GM21786 (cell line): ENCODE measurements around the gene OSBPL3.
"Not testable (repeated sequence)": the region's sequence is repeated elsewhere in the genome, so short reads cannot be mapped to it uniquely, and the experiment has no call there.

Experiments
- ATAC-seq: cut with Tn5 transposase; IDR thresholded peaks from one replicate; pipeline ENCODE4 v1.9.1; 2021; ENCODE audit not compliant: unreplicated experiment

Gene OSBPL3

GRCh38 chr7:24922099-24922773 lies 57.7 kb downstream of the OSBPL3 start:
- ATAC-seq: no peak

DNA sequence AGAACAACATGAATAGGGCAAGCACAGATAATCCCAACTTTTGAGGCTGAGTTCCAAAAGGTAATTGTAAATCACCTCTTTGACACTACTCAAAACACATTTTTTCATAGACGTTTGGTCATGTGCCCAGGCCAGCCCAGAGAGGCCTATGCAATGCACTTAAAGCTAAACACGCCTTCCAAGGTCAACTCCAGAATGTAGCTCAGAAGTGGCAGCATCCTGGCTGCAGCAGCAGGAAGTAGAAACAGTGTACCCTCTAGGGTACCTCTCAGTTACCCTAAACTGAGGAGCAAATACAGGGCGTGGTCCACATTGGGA lies 58.7 kb downstream of the OSBPL3 start:
- ATAC-seq: no peak

DNA sequence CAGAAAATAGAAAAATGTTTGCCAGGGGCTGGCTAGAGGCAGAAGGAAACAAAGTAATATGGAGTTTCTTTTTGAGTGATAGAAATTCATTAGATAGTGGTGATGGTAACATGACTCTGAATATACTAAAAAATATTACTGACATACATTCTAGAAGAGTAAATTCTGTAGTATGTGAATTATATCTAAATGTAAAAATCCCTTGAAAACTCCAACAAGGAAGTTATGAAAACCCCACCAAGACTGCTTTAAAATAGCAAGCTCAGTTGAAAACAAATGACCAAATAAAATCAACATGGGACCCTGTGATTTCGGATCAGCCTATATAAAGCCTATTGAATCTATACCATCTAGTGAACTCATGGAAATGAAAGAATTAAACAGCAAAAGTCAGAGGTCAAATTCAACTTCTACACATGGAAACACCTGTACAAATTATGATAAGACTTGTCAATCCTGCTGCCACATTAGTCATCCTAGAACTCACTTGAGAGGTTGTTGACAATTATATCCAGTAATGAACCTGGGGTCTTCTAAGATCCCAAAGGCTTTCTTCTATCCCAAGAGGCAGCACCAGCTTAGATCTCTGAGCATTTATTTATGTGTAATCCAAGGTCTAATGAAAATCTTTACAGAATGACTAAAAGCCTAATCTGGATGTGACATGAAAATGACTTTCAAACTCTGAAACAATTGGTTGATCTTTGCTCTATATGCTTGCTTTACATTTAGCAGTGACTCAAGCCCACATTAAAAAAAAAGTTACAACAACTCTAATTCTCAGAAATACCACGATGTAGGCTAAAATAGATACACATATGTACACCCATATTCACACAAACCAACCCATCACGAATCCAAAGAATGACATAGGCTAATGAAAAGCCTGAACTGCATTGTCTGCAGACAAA lies 59.3 kb downstream of the OSBPL3 start:
- no peak for ATAC-seq

GRCh38 chr7:24917510-24918239 lies 62.3 kb downstream of the OSBPL3 start:
- peak; percentile 50 for ATAC-seq

- no peak for ATAC-seq
These were observed 63.4 kb downstream of the OSBPL3 start for GRCh38 chr7:24916463-24917040.

DNA sequence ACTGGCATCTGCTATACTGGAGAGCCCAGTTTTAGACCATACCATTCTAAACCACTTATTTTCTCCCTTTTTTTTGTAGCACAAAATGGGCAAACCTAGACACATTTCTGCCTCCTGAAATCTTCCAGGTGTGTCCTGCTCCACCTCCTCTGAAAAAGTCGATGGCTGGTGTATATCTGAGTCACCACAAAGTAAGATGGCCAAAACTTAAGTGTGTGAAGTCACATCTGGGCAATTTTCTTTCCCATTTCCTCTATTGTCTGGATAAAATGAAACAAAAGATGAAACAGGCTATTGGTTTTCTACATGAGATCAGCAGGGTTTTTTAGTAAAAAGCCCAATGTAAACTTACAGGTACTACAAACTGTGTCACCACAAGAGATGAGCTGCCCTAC lies 65.5 kb downstream of the OSBPL3 start:
- ATAC-seq: no peak

- ATAC-seq: no peak
These were observed 66.0 kb downstream of the OSBPL3 start for GRCh38 chr7:24913801-24914464.

DNA sequence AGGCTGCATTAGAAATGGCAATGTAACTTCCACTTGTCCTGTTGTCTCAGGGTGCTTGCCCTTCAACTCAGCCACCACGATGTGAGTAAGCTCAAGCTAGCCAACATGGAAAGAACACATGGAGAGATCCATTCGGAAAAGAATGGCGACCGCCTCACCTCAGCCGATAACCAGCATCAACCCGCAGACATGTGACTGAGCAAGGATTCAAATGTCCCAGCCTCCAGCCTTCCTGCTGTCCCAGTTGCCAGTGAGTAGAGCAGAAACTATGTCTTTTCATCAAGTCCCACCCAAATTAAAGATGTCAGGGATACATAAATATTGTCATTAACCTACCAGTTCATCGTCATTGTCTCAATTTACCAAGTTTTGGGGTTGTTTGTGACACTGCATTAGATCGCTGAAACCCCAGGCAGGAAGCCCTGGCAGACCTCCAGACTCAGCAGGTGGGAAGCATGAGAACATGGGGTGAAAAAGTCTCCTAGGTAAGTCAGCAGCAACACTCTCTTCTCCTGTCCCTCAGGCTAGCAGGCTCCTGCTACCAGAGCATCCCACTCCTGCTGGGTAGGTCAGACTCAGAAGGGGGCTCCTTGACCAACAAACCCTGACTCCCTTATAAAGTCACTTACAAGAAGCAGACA lies 67.0 kb downstream of the OSBPL3 start:
- ATAC-seq: no peak

DNA sequence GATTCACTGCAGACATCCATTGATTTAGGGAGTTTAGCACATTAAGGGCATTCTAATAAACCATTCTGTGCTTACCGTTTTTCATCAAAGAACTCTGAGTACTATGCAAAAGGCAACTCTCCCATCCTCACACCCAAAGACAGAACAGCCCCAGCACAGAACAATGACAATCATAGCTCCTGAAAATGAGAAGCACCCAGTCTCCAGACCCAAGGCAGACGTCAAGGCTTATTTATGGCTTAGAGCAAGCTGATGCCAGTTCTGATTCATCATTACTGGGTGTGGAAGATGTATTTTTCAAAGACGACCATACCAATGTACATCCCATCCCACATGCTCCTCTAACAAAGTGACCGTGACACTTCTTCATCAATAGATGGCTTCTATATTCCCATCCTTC lies 67.6 kb downstream of the OSBPL3 start:
- no peak for ATAC-seq

- ATAC-seq: peak; percentile 35
These were observed 68.8 kb downstream of the OSBPL3 start for GRCh38 chr7:24911213-24911603.

GRCh38 chr7:24910551-24911212 lies 69.3 kb downstream of the OSBPL3 start:
- ATAC-seq: no peak

- no peak for ATAC-seq
These were observed 71.3 kb downstream of the OSBPL3 start for GRCh38 chr7:24908727-24909126.

- ATAC-seq: no peak
These were observed 71.8 kb downstream of the OSBPL3 start for GRCh38 chr7:24908166-24908565.

DNA sequence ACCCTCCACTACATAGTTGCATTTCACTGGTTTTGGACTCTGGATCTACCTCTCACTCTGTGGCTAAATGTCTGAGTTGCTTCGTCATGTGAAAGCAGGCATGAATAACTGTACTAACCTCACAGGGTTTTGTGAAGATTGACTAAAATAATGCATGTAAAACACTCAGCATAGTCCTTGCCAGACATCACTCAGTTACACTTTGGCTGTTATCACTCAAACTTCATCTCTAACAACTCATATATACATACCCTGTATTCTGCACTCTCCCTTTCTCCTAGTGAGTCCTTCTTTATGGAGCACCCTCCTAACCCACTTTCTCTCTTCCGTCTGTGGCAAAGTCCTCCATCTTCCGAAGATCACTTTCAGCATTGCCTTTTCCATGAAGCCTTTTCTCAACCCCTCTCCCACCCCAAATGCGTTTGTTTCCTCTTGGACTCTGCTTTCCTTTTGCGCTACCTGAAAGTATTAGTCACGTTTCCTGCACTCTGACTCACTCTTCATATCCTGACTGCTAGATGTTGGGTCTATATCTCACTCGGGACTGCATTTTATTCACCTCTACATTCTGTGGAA lies 72.6 kb downstream of the OSBPL3 start:
- peak; percentile 53 for ATAC-seq

- no peak for ATAC-seq
These were observed 73.8 kb downstream of the OSBPL3 start for GRCh38 chr7:24905996-24906770.

GRCh38 chr7:24903992-24904391 lies 76.0 kb downstream of the OSBPL3 start:
- not testable (repeated sequence) for ATAC-seq

- ATAC-seq: no peak
These were observed 76.4 kb downstream of the OSBPL3 start for GRCh38 chr7:24903559-24903958.

DNA sequence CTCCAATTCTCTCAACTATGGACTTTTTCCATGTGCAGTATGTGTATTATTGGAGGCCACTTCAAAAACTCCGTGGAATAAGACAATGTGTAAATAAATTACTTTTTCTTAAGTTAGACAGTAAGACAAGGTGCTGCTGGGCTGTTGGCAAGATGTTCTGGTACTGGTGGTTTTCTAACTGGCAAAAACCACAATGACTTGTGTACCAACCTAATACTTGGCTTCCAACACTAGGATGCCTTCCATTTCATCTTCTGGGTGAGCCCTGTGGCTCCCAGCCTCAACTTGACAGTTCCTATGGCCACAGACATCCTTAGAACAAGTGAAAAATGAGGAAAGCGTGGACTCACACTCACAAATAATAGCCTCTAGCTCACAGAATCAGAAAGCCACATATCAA lies 77.0 kb downstream of the OSBPL3 start:
- no peak for ATAC-seq

- no peak for ATAC-seq
These were observed 77.7 kb downstream of the OSBPL3 start for GRCh38 chr7:24902276-24902675.
